Nephron progenitor cell (in vitro differentiated cells): ENCODE results near the gene TRIM45.

Experiments
- DNase-seq: peaks from one replicate; pipeline ENCODE4 v3.0.0; 2021
- H3K27ac Mint-ChIP-seq: 2 replicates; pipeline ENCODE4 v1.8.0; 2021; ENCODE audit warnings: mild to moderate bottlenecking, moderate library complexity, mixed read lengths
- H3K27me3 Mint-ChIP-seq: 2 replicates; pipeline ENCODE4 v1.8.0; 2021; ENCODE audit warnings: mild to moderate bottlenecking, low read depth, mixed read lengths; ENCODE audit not compliant: poor library complexity
- H3K36me3 Mint-ChIP-seq: 2 replicates; pipeline ENCODE4 v1.8.0; 2021; ENCODE audit warnings: low read depth, mixed read lengths
- H3K4me1 Mint-ChIP-seq: 2 replicates; pipeline ENCODE4 v1.8.0; 2021; ENCODE audit warnings: mixed read lengths
- H3K4me3 Mint-ChIP-seq: 2 replicates; pipeline ENCODE4 v1.8.0; 2021; ENCODE audit warnings: mild to moderate bottlenecking, moderate library complexity, mixed read lengths
- H3K9me3 Mint-ChIP-seq: 2 replicates; pipeline ENCODE4 v1.8.0; 2021; ENCODE audit warnings: mild to moderate bottlenecking, moderate library complexity, mixed read lengths
- TF ChIP-seq, protein P1 (sequence below): fragments of 200-600 bp; sonication (generic); IDR thresholded peaks from 2 replicates; pipeline ENCODE4 v1.5.0; 2021; ENCODE audit warnings: antibody characterized with exemption

Gene TRIM45

DNA sequence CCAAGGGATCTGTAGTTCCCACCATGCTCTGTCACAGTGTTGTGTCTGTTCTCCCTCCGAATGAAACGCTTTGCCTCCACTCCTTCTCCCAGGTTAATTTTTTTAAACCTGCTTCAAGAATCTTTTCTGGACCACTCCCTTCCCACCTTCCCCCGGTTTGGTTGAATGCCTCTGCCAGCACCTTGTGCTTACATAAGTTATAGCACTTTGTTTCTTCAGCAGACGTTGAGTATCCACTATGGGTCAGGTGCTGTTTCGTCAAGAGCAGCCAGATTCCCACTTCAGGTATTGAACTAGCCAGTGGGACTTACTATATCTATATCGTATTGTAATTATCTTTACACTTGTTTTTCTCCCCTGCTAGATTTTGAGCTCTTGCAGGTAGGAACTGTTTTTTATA, 33.9 kb downstream of the TRIM45 start:
- peaks cover 30% of the 10 kb centered on the region for H3K4me1 Mint-ChIP-seq
- H3K36me3 Mint-ChIP-seq = peaks cover 56% of the 10 kb centered on the region
- no peaks in the 10 kb centered on the region for H3K27me3 Mint-ChIP-seq
- DNase-seq = no peak
- no peaks in the 10 kb centered on the region for H3K9me3 Mint-ChIP-seq
- H3K4me3 Mint-ChIP-seq = no peak overlapping the region
- TF ChIP-seq, protein P1, sequence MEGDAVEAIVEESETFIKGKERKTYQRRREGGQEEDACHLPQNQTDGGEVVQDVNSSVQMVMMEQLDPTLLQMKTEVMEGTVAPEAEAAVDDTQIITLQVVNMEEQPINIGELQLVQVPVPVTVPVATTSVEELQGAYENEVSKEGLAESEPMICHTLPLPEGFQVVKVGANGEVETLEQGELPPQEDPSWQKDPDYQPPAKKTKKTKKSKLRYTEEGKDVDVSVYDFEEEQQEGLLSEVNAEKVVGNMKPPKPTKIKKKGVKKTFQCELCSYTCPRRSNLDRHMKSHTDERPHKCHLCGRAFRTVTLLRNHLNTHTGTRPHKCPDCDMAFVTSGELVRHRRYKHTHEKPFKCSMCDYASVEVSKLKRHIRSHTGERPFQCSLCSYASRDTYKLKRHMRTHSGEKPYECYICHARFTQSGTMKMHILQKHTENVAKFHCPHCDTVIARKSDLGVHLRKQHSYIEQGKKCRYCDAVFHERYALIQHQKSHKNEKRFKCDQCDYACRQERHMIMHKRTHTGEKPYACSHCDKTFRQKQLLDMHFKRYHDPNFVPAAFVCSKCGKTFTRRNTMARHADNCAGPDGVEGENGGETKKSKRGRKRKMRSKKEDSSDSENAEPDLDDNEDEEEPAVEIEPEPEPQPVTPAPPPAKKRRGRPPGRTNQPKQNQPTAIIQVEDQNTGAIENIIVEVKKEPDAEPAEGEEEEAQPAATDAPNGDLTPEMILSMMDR = no peak
- H3K27ac Mint-ChIP-seq = no peak overlapping the region

DNA sequence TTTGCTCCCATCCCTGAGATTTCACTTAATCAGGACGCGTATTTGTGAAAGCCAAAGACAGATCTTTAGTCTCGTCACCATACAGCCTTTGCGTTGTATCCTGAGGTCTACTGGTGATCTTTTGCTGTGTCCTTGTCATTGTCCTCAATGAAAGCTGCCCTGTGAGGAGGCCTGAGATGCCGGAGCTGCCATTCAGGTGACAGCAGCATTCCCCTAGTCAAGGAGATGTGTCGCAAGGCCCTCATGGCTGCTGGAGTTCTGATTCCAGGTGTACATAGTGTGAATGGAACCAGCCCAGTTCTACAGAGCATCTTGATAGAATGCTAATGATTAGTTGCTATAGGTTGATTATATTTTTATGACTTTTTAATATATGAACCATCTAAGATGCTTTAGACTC, 37.3 kb downstream of the TRIM45 start:
- TF ChIP-seq, protein P1 = no peak
- no peaks in the 10 kb centered on the region for H3K9me3 Mint-ChIP-seq
- H3K27me3 Mint-ChIP-seq = no peaks in the 10 kb centered on the region
- no peak overlapping the region for H3K4me3 Mint-ChIP-seq
- peaks cover 61% of the 10 kb centered on the region for H3K36me3 Mint-ChIP-seq
- peaks cover 5% of the 10 kb centered on the region for H3K4me1 Mint-ChIP-seq
- DNase-seq = no peak
- no peak overlapping the region for H3K27ac Mint-ChIP-seq

DNA sequence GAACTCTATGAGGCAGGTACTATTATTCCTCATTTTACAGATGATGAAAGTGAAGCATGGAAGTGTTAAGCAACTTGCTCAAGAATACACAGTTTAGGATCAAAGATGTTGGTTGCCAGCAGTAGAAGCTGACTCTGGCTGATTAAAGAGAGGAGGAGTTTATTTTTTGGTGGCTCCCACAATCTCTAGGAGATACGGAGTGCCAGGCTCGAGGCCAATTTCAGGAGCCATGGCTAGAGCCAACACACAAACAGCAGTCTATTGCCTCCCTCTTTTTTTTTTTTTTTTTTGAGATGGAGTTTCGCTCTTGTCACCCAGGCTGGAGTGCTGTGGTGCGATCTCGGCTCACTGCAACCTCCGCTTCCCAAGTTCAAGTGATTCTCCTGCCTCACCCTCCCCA, 41.8 kb downstream of the TRIM45 start:
- Mint-ChIP-seq H3K4me1 (peaks cover 5% of the 10 kb centered on the region), H3K4me3 (no peak overlapping the region), H3K36me3 (peaks cover 79% of the 10 kb centered on the region), H3K27me3 (no peaks in the 10 kb centered on the region), H3K27ac (no peak overlapping the region), H3K9me3 (no peaks in the 10 kb centered on the region)
- TF ChIP-seq, protein P1 = no peak
- DNase-seq = no peak

DNA sequence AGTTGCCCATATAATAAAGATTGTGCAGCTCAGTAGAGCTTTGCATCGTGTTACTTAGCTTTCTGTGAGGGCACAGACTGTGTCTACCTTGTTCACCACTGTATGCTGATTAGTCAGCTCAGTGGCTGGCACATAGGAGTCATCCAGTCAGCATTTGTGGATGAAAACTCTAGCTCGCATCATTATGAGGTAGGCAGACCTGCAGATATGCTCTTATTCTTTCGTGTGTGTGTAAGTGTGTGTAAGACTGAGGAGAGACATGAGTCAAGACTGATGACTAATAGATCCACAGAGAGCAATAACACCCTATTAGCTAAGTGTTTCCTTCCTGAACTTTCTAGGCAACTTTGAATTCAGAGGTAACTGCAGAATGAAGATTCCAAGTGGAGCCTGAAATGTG, 44.3 kb downstream of the TRIM45 start:
- H3K4me3 Mint-ChIP-seq = no peak overlapping the region
- DNase-seq = no peak
- peak overlapping the region; percentile 2 for H3K27ac Mint-ChIP-seq
- no peaks in the 10 kb centered on the region for H3K9me3 Mint-ChIP-seq
- H3K27me3 Mint-ChIP-seq = no peaks in the 10 kb centered on the region
- peaks cover 11% of the 10 kb centered on the region for H3K4me1 Mint-ChIP-seq
- H3K36me3 Mint-ChIP-seq = peaks cover 65% of the 10 kb centered on the region
- TF ChIP-seq, protein P1 = no peak

DNA sequence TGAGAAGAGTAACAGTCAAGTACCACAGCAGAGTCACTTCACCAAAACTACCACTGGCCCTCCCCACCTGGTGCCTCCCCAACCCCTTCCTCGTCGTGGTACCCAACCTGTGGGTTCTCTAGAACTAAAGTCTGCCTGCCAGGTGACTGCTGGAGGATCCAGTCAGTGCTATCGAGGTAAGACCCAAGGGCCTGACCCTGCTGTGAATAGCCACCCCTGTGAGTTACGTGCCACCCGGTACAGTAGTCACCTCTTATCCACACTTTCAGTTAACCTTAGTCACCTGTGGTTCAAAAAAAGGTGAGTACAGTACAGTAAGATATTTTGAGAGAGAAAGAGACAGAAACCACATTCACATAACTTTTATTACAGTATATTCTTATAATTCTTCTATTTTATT, 44.9 kb downstream of the TRIM45 start:
- peaks cover 64% of the 10 kb centered on the region for H3K36me3 Mint-ChIP-seq
- H3K9me3 Mint-ChIP-seq = no peaks in the 10 kb centered on the region
- no peak for DNase-seq
- peak overlapping the region; percentile 18 for H3K27ac Mint-ChIP-seq
- TF ChIP-seq, protein P1 = no peak
- peaks cover 11% of the 10 kb centered on the region for H3K4me1 Mint-ChIP-seq
- H3K4me3 Mint-ChIP-seq = no peak overlapping the region
- no peaks in the 10 kb centered on the region for H3K27me3 Mint-ChIP-seq

DNA sequence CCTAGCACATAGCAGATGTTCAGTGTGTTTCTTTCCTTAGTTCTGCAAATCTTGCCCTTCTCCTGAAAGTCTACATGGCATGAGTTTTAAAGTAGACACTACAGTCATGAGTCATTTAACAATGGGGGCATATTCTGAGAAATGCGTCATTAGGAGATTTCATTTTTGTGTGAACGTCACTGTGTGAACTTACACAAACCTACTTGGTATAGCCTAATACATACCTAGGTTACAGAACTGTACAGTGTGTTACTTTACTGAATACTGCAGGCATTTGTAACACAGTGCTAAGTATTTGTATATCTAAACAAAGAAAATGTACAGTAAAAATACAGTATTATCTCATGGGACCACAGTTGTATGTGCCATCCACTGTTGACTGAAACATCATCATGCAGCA, 51.4 kb downstream of the TRIM45 start:
- DNase-seq = no peak
- Mint-ChIP-seq H3K36me3 (peaks cover 16% of the 10 kb centered on the region), H3K4me3 (no peak overlapping the region), H3K27me3 (no peaks in the 10 kb centered on the region), H3K9me3 (no peaks in the 10 kb centered on the region), H3K27ac (no peak overlapping the region), H3K4me1 (peaks cover 10% of the 10 kb centered on the region)
- TF ChIP-seq, protein P1 = no peak
